ENCODE results near the gene PTH1R. TPM values are rescaled to one million over a fixed set of nuclear protein-coding genes. Genes with fewer than 3 reads are reported as not detected.
A peak's percentile ranks its signal among the peaks of the same experiment; 100 is the strongest.

The PTH1R gene
- total and polyA plus RNA-seq, 2 donors (not counting 1 experiment from before 2014, with no cell fraction given): 0.67 to 4.3 TPM

DNA sequence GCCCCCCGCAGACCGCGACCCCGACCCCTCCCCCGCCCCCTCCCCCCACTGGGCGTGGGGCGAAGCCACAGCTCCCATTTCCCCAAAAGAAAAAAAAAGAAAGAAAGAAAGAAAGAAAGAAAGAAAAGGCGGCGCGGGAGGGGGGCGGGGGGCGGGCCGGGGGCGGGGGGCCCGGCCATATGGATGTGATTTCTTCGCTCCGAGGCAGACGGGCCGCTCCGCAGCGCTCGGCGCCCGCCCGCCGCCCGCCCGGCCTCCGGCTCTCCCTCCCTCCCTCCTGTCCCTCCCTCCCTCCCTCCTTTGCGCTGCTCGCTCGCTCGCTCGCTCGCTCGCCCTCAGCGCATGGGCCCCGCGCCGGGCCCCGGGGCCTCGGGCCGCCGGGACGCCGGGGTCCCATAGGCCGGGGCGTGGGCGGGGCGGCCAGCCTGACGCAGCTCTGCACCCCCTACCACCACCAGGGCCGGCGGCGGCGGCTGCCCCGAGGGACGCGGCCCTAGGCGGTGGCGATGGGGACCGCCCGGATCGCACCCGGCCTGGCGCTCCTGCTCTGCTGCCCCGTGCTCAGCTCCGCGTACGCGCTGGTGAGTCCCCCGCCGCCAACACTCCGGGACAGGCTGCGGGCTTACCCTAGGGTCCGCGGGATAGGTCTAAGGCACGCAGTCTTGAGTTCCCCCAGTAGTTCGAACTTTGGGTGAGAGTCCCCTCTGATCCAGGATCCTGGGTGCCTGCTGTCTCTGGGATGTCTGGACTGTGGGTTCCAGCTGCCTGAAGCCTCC is 5.7 kb downstream of the PTH1R start:
- Histone ChIP-seq H4K20me1 (ENCODE audit: control insufficient read depth, extremely low read depth, insufficient read depth, low read length) (no peaks in the 10 kb centered on the region), H2AFZ (ENCODE audit: low read length) (no peak overlapping the region), H3K4me2 (ENCODE audit: extremely low read depth, insufficient read depth, low read length) (peak overlapping the region; percentile 93), H3K9me3 (ENCODE audit: control insufficient read depth, insufficient read depth, low read depth, low read length) (no peaks in the 10 kb centered on the region), H3K79me2 (ENCODE audit: control insufficient read depth, insufficient read depth, low read length) (no peaks in the 10 kb centered on the region), H3K27ac (ENCODE audit: insufficient read depth, low read length) (no peak overlapping the region), H3K4me1 (ENCODE audit: control insufficient read depth, extremely low read depth, insufficient read depth, low read length) (no peaks in the 10 kb centered on the region), H3K36me3 (ENCODE audit: control insufficient read depth, insufficient read depth, low read length) (no peaks in the 10 kb centered on the region), H3K9ac (ENCODE audit: insufficient read depth, low read length) (no peak overlapping the region), H3K4me3 (replicated peaks in 1 of 4; ENCODE audit: control extremely low read depth in 1 of 4, insufficient read depth in 1 of 4, low read depth in 3 of 4, low read length in 4 of 4) (peak overlapping the region in 2 of 4 experiments; percentile 23 to 28), H3K27me3 (ENCODE audit: control insufficient read depth, insufficient read depth, low read length) (peaks cover 52% of the 10 kb centered on the region)
- peak; percentile 27 to 31 for DNase-seq (ENCODE audit: low read depth in 2 of 2)
- TF ChIP-seq, protein P1, sequence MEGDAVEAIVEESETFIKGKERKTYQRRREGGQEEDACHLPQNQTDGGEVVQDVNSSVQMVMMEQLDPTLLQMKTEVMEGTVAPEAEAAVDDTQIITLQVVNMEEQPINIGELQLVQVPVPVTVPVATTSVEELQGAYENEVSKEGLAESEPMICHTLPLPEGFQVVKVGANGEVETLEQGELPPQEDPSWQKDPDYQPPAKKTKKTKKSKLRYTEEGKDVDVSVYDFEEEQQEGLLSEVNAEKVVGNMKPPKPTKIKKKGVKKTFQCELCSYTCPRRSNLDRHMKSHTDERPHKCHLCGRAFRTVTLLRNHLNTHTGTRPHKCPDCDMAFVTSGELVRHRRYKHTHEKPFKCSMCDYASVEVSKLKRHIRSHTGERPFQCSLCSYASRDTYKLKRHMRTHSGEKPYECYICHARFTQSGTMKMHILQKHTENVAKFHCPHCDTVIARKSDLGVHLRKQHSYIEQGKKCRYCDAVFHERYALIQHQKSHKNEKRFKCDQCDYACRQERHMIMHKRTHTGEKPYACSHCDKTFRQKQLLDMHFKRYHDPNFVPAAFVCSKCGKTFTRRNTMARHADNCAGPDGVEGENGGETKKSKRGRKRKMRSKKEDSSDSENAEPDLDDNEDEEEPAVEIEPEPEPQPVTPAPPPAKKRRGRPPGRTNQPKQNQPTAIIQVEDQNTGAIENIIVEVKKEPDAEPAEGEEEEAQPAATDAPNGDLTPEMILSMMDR (conservative IDR thresholded peaks at IDR 0.05 in 1 of 2, IDR thresholded peaks at IDR 0.05 in 1 of 2; ENCODE audit: low read depth in 1 of 2, low read length in 2 of 2): no peak
- TF ChIP-seq EZH2 (IDR thresholded peaks at IDR 0.05; ENCODE audit: low read length, missing control alignments): no peak

GRCh38 chr3:46883830-46884185 is 6.3 kb downstream of the PTH1R start:
- no peaks in the 10 kb centered on the region for H3K4me1 ChIP-seq (ENCODE audit: control insufficient read depth, extremely low read depth, insufficient read depth, low read length)
- no peaks in the 10 kb centered on the region for H3K9me3 ChIP-seq (ENCODE audit: control insufficient read depth, insufficient read depth, low read depth, low read length)
- H3K9ac ChIP-seq (ENCODE audit: insufficient read depth, low read length): no peak overlapping the region
- H3K4me2 ChIP-seq (ENCODE audit: extremely low read depth, insufficient read depth, low read length): no peak overlapping the region
- H3K27me3 ChIP-seq (ENCODE audit: control insufficient read depth, insufficient read depth, low read length): peaks cover 52% of the 10 kb centered on the region
- no peak overlapping the region for H2AFZ ChIP-seq (ENCODE audit: low read length)
- H3K27ac ChIP-seq (ENCODE audit: insufficient read depth, low read length): no peak overlapping the region
- H3K36me3 ChIP-seq (ENCODE audit: control insufficient read depth, insufficient read depth, low read length): no peaks in the 10 kb centered on the region
- no peaks in the 10 kb centered on the region for H4K20me1 ChIP-seq (ENCODE audit: control insufficient read depth, extremely low read depth, insufficient read depth, low read length)
- peak overlapping the region in 1 of 4 experiments; percentile 23 for H3K4me3 ChIP-seq (replicated peaks in 1 of 4; ENCODE audit: control extremely low read depth in 1 of 4, insufficient read depth in 1 of 4, low read depth in 3 of 4, low read length in 4 of 4)
- TF ChIP-seq, protein P1 (conservative IDR thresholded peaks at IDR 0.05 in 1 of 2, IDR thresholded peaks at IDR 0.05 in 1 of 2; ENCODE audit: low read depth in 1 of 2, low read length in 2 of 2): no peak
- peak; percentile 85 for TF ChIP-seq EZH2 (IDR thresholded peaks at IDR 0.05; ENCODE audit: low read length, missing control alignments)
- H3K79me2 ChIP-seq (ENCODE audit: control insufficient read depth, insufficient read depth, low read length): no peaks in the 10 kb centered on the region
- no peak for DNase-seq (ENCODE audit: low read depth in 2 of 2)

GRCh38 chr3:46884427-46884826 is 6.9 kb downstream of the PTH1R start:
- H3K79me2 ChIP-seq (ENCODE audit: control insufficient read depth, insufficient read depth, low read length): no peaks in the 10 kb centered on the region
- no peak for DNase-seq (ENCODE audit: low read depth in 2 of 2)
- no peak overlapping the region for H2AFZ ChIP-seq (ENCODE audit: low read length)
- no peak overlapping the region for H3K4me3 ChIP-seq (replicated peaks in 1 of 4; ENCODE audit: control extremely low read depth in 1 of 4, insufficient read depth in 1 of 4, low read depth in 3 of 4, low read length in 4 of 4)
- no peaks in the 10 kb centered on the region for H4K20me1 ChIP-seq (ENCODE audit: control insufficient read depth, extremely low read depth, insufficient read depth, low read length)
- H3K4me2 ChIP-seq (ENCODE audit: extremely low read depth, insufficient read depth, low read length): no peak overlapping the region
- H3K27me3 ChIP-seq (ENCODE audit: control insufficient read depth, insufficient read depth, low read length): peaks cover 52% of the 10 kb centered on the region
- no peaks in the 10 kb centered on the region for H3K4me1 ChIP-seq (ENCODE audit: control insufficient read depth, extremely low read depth, insufficient read depth, low read length)
- H3K9ac ChIP-seq (ENCODE audit: insufficient read depth, low read length): no peak overlapping the region
- no peak overlapping the region for H3K27ac ChIP-seq (ENCODE audit: insufficient read depth, low read length)
- no peaks in the 10 kb centered on the region for H3K36me3 ChIP-seq (ENCODE audit: control insufficient read depth, insufficient read depth, low read length)
- no peaks in the 10 kb centered on the region for H3K9me3 ChIP-seq (ENCODE audit: control insufficient read depth, insufficient read depth, low read depth, low read length)
- TF ChIP-seq, protein P1 (conservative IDR thresholded peaks at IDR 0.05 in 1 of 2, IDR thresholded peaks at IDR 0.05 in 1 of 2; ENCODE audit: low read depth in 1 of 2, low read length in 2 of 2): no peak
- TF ChIP-seq EZH2 (IDR thresholded peaks at IDR 0.05; ENCODE audit: low read length, missing control alignments): no peak
